HG02938 (cell line): ENCODE results near the gene DOHH.

ENCODE experiments used
- ATAC-seq: cut with Tn5 transposase; IDR thresholded peaks from one replicate; pipeline ENCODE4 v1.9.1; 2021; ENCODE audit warnings: mild to moderate bottlenecking, moderate library complexity; ENCODE audit not compliant: unreplicated experiment

The DOHH gene, protein sequence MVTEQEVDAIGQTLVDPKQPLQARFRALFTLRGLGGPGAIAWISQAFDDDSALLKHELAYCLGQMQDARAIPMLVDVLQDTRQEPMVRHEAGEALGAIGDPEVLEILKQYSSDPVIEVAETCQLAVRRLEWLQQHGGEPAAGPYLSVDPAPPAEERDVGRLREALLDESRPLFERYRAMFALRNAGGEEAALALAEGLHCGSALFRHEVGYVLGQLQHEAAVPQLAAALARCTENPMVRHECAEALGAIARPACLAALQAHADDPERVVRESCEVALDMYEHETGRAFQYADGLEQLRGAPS

DNA sequence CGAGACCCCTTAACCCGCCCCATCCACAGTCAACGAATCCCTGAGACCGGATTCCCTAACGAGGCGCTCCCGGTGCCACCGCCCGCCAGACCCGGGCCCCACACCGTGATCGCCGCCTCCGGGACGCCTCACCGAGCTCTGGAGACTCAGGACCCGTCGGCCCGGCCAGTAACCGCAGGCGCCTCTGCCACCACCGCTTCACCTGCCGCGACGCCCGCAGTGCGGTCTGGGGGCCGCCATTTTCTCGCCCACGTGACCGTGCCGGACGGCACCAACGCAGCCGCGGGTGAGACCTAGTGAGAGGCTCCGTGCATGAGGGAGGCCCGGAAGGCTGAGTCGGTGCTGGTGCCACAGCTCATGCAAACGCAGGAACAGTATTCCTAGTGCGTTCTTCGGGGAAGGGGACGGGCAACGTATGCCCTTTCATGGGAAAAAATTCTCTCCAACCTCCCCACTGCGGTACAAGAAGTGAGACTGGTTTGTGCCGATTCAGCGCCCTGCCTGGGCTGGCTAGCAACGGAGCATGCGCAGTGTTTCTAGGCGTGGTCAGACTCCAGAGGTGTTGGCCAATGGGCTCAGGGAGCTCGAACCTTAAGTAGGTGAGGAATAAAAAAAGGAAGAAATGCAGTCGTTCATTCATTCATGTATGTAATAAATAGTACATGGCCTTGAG, at the start of gene DOHH:
Gene DOHH (minus strand): TSS at position 246 of the 673 bp plus-strand sequence. CDS start 3,860 bp downstream, outside the sequence.
- peak; percentile 74 for ATAC-seq

DNA sequence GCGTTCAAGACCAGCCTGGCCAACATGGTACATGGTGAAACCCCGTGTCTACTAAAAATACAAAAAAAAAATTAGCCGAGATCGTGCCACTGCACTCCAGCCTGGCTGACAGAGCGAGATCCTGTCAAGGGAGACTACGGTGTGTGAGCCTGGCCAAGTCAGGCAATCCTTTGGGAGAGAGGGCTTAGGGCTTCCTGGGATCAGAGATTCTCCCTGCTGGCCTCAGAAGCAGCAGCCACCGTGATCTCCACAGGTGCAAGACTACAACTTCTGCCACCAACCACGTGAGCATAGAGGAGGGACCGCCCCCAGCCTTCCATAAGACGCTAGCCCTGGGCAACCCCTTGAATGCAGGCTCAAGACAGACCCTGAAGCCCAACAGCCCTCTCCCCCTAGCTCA, 49.3 kb upstream of the DOHH start:
- ATAC-seq: no peak

- ATAC-seq: no peak
These were observed 48.1 kb upstream of the DOHH start for GRCh38 chr19:3548606-3549005.

DNA sequence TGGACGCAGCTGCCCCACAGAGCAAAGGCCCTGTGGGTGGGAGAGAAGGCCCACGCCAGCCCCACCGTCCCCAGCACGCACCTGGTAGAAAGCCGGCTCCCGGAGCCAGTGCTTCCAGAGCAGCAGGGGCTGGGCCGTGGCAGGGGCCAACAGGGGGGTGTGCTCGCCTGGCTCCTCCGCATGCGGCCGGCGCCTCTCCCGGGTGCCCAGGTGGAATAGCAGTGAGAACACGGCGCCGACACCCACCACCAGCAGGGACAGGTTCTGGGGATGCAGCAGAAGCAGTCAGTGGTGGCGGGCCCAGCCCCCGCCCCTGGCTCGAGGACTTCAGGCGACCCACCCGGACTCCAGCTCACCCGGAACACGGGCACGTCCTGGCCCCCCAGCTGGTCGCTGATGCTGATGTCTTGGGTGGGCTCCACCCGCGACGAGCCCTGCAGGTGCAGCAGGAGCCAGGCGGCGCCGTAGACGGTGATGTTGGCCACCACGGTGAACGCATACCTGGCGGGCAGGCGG, 47.4 kb upstream of the DOHH start:
- ATAC-seq: no peak

GRCh38 chr19:3547301-3547731, 46.8 kb upstream of the DOHH start:
- no peak for ATAC-seq

DNA sequence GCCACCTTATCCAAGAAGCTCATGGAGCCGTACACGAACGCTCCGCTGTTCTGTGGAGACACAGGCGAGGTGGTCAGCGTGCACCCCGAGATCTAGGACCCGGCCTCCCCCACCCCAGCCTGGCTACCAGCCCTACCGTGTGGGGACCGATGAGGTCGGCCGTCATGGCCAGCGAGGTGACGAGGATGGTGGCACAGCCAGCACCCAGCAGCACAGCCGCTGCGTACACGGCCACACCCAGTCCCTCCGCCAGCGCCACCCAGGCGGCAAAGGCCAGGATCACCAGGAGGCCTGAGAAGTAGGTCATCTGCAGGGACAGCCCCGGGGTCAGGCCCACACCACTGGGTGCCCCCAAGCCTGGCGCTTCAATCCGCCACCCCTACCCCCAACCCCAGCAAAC, 45.6 kb upstream of the DOHH start:
- ATAC-seq: no peak

DNA sequence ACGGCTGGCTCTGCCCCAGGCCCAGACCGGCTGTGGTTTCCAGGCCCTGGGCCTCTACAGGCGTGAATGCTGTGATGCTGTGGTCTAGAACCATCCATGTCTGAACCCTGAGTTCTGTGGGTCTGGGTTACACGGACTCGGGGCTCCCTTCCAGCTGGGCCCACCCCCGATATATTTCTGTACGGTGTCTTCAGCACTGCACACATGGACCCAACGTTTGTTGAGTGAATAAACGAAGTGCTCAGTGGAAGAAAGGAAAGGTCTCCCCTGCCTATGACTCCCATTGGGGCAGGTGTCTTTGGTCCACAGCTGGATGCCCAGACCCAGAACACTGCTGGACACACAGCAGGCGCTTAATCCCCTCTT, 45.2 kb upstream of the DOHH start:
- ATAC-seq: no peak

- ATAC-seq: no peak
These were observed 44.5 kb upstream of the DOHH start for GRCh38 chr19:3544742-3545668.

DNA sequence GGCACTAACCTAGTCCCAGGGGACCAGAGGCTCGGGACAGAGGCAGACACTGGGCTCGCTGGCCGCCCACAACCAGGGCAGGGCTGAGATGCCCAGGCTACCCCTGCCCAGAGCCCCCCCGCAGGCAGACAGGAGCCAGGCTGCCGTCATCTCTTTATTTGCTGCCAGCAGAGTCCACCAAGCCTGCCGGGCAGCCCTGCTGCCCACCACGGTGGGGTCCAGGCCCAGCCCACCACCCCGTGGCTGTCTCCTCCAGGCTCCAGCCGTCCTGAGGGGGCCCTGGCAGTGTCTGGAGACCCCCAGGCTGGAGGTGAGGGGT, 43.5 kb upstream of the DOHH start:
- no peak for ATAC-seq

DNA sequence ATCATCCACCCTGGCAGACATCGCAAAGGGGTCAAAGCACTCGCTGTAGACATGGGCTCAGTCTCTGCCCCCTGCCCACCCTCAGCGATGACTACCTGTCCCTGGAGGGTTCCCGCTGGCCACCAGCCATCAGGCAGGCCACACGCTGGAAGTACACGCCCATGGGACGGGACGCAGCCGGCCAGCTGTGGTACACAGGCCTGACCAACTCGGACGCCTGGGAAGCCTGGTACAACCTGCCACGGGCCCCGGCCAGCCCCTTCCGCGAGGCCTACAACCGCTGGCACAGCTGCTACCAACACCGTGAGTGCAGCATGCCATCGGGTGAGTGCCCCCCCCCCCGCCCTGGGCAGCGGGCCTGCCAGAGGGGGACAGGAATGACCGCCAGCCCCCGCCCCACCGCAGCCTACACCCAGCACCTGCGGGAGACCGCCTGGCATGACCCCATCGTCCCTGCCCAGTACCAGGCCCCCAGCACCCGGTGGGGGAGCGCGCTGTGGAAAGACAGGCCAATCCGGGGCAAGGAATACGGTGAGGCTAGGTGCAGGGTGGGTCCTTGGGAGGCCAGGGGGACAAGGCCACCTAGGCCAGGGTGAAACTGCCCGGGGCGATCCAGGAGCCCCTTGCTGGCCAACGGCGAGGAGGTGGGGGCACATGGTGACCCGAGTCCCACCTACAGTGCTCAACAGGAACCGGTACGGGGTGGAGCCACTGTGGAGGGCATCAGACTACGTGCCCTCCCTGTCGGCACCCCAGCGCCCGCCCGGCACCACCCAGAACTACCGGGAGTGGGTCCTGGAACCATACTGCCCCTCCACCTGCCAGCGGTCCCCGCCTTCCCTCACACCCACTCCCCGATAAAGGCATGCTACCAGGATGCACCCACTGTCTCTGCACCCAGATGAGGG, 42.9 kb upstream of the DOHH start:
- ATAC-seq: no peak

- no peak for ATAC-seq
These were observed 39.3 kb upstream of the DOHH start for GRCh38 chr19:3539756-3540118.

DNA sequence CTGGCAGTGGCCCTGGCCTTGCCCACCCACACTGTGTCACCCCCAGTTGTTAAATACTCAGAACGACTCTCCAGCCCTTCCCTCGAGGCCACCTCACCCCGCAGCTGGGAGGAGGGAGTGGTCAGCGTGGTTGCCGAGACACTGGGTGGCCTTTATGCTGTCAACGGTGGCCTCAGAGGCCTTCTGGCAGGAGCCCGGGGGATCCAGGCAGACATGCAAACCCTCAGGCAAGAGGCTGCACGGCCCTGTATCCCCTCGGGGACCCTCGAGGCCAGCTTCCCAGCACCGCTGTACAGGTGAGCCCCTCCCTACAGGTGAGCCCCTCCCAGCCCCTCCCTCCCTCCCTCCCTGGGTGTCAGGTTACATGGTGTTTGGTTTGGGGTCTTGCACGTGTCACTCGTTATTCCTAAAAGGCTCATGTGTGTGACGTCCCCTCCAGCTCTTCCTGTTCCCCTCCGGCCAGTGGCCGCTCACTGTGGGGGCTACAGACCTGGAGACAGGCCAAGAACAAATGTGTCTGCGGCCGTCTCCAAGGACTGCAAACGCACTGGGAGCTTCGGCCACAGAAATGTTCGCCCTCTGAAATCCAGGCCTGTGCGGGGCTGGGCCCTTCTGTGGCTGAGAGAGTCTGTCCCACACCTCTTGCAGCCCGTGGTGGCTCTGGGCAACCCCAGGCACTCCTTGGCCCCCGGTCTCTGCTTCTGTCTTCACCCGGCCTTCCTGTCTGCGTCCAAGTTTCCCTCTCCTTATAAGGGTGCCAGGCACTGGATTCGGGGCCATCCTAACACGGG, 38.7 kb upstream of the DOHH start, which contains the start of gene TEKTIP1:
Gene TEKTIP1 (plus strand): TSS at position 210 of the 791 bp plus-strand sequence. CDS start 4 bp downstream, at position 214.
- ATAC-seq: no peak

DNA sequence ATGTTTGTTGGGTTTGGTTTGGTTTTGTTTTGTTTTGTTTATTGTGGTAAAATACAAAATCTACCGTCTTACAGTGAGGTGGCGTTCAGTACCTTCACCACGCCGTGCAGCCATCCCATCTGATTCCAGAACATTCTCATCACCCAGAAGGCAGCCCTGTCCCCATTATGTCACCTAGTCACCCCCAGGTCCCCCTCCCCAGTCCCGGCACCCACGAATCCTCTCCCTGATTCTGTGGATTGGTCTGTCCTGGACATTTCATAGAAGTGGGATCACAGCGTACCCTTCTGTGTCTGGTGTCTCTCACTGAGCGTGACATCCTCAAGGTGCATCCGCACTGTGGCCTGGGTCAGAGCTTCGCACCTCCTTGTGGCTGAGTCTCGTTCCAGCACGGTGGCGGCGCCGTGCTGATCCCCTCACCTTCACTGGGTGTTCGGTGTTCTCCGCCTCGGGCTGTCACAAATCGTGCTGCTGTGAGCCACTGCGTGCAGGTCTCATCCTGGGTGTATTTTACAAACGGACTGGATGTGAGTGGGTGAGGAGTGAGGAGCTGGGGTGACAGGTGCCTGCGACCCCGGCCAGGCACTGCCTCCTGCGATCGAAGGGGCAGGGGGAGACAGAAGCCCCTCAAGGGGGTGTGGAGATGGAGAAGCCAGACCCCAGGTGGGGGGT, 37.9 kb upstream of the DOHH start:
- no peak for ATAC-seq

DNA sequence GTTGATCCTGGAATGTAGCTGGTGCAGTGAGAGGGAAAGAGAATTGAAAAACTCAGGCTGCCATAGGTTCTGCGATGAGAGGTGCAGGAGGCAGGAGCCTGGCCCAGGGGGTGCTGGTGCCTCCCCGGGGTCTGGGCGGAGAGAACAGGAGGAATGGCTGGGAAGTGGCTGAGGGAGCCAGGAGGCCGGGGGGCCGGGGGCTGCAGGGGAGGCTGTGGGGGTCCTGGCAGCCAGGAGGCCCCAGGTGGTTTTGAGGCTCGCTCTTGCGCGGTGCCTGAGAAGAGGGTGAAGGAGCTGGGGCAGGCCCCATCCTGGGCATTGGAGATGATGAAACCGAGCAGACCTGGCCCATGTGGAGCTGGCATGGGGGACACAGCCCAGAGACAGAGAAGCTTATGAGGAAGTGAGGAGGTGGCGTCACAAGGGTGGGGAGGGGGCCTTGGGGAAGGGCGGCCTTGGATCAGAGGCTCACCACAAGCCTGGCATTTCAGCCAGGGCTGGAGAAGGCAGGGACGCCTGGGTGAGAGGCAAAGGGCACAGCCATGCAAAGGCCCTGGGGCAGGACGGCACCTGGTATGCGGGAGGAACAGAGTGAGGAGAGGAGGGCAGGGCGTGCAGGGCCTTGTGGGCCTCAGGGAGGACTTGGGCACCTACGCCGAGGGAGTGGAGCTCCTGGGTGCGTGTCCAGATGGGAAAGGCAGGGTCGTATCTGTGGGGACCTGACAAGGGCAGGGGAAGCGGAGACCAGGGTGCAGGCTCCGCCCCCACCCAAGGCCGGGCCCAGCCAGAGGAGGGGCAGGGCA, 37.2 kb upstream of the DOHH start:
- no peak for ATAC-seq

- ATAC-seq: no peak
These were observed 36.6 kb upstream of the DOHH start for GRCh38 chr19:3537101-3537437.

DNA sequence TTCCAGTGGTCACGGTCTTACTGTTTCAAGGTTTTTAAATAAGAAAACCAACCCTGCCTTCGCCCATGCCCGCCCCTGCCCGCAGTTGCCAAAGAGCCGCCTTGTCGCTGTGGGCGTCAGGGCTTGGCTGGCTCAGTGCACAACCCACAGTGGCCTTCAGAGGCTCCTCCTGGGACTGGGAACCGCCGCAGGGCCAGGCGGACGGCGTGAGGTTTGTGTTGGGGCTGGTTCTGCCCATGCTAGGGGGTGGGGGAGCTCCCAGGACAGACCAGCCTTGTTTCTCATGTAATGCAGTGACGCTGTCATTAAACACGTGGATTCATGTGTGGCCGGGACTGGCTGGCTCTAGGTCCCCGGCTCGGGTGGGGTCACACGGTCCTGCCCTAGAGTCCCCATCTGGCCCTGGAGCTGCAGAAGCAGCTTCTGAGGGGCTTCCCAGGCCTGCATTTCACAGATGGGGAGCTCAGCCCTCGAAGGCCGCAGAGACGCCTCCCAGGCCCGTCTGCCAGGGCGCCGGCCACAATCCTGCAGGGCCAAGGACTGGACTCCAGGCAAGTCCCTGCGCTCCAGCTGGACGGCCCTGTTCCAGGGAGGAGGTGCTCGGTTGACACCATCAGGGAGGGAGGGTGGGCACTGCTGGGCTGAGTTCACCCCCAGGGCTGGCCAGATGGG, 36.1 kb upstream of the DOHH start:
- no peak for ATAC-seq

DNA sequence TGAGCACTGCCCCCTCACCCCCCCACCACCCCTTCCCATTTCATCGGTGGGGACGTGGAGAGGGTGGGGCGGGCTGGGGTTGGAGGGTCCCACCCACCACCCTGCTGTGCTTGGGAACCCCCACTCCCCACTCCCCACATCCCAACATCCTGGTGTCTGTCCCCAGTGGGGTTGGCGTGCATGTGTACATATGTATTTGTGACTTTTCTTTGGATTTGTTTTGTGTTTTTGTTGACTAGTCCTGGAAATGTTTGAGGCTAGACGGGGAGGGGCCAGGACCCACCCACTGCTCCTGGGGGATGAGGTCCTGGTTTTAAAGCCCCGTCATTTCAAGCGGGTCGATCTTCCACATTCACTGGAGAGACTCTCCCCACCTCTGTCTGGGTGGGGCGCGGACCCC, 35.5 kb upstream of the DOHH start:
- no peak for ATAC-seq

GRCh38 chr19:3535563-3535965, 35.1 kb upstream of the DOHH start:
- no peak for ATAC-seq
